GM15510 (cell line): ENCODE measurements around the gene SLC20A1.

ENCODE experiments used
- POLR2A ChIP-seq: IDR thresholded peaks from 3 replicates; pipeline ENCODE4 v1.6.1; 2011; ENCODE audit warnings: borderline replicate concordance; ENCODE audit not compliant: insufficient read length; ENCODE audit errors: extremely low read depth

Gene SLC20A1

DNA sequence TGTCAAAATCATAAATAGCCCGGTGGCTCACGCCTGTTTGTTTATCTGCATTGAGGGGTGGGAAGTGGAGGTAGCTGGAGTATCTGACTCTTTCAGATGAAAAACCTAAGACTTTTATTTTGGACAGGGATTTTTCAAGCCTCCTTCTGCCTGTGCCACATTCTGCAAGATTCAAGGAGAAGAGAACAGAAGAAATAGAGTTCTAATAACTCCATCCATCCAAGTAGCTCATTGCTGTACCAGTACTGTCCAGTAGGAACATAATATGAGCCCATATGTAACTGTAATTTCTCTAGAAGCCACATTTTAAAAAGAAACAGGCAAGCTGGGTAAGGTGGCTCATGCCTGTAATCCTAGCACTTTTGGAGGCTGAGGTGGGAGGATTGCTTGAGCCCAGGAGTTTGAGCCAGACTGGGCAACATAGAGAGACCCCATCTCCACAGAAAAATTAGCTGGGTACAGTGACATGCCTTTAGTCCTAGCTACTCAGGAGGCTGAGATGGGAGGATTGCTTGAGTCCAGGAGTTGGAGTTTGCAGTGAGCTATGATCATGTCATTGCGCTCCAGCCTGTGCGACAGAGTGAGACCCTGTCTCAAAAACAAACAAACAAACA lies 39.6 kb downstream of the SLC20A1 start:
- no peak for TF ChIP-seq POLR2A

DNA sequence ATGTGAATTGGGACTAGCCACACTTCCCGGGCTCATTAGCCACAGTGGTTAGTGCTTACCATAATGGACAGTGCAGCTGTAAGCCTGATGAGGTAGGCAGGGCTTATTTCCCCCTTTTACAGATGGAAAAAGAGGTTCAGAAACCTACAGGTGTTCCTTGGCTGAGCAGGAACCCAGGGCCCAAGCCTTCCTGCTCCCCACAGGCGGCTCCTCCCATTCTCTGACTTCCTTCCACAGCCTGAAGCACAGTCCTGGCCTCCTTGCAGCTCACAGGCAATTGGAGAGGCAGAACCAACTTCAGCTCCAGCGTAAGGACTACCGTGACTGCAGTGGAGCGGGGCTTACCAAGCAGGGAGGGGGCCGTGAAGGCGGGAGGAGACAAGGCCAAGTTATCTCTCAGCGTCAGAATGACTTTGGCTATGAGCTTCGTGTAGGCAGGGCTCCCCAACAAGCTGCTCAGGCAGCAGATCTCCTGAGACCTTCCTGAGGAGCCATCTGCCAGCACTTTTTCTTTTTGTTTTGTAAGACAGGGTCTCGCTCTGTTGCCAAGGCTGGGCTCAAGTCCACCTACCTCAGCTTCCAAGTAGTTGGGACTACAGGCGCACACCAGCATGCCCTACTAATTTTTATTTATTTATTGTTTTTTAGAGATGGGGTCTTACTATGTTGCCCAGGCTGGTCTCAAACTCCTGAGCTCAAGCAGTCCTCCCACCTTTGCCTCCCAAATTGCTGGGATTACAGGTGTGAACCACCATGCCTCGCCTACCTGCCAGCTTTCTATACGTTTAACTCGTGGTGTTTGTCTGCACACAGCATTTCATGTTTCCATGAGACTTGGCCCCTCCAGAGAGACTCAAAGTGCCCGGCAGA lies 40.8 kb downstream of the SLC20A1 start:
- no peak for TF ChIP-seq POLR2A

GRCh38 chr2:112687522-112687921 lies 41.8 kb downstream of the SLC20A1 start:
- no peak for TF ChIP-seq POLR2A

DNA sequence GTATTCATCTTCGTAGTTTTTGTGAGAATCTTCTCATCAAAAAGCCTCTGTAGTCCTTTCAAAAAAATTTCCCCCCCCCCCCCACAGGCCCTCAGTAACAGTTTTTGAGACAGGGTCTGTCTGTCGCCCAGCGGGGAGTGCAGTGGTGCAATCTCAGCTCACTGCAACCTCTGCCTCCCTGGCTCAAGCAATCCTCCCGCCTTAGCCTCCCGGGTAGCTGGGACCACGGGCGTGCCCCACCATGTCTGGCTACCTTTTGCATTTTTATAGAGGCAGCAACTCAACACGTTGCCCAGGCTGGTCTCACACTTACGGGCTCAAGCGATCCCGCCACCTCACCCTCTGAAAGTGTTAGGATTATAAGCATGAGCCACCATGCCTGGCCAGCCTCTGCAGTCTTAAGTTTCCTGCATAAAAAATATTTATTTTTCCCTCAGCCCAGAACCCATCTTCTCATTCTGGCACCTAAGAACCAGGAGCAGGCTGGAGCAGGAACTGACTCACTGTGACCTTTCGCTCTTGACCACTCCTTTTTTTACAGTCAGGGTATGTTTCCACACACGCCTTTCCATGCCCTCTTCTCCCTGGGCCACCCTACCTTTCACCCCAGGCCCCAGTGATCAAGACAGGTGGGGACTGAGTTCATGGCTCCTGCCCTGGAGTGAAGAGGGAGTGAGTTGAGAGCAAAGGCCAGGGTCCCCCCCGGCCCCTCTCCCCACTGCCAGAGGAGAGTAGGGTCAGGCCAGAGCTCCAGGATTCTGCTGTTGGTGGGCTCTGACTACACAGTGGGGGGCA lies 42.5 kb downstream of the SLC20A1 start:
- no peak for TF ChIP-seq POLR2A

DNA sequence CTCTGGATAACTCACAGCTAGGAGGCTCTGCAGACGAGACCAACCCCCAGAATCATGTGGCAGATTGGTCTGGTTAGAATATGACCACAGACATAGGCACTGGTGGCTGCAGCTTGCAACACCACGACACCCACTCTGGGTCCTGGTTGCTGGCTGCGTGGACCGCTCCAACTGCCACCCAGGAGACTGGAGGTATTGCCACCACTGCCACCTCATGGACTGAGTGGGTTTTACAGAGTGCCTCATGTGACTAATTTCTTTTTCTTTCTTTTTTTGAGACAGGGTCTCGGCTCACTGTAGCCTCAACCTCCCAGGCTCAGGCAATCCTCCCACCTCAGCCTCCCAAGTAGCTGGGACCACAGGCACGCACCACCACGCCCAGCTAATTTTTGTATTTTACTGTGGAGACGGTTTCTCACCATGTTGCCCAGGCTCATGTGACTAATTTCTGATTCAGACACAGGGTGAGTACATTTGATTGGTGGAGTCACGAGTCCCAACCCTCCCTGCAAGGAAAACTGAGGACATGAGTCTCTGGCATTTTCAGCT lies 45.2 kb downstream of the SLC20A1 start:
- TF ChIP-seq POLR2A: no peak

- no peak for TF ChIP-seq POLR2A
Measured at GRCh38 chr2:112691881-112692281, 46.1 kb downstream of the SLC20A1 start.

DNA sequence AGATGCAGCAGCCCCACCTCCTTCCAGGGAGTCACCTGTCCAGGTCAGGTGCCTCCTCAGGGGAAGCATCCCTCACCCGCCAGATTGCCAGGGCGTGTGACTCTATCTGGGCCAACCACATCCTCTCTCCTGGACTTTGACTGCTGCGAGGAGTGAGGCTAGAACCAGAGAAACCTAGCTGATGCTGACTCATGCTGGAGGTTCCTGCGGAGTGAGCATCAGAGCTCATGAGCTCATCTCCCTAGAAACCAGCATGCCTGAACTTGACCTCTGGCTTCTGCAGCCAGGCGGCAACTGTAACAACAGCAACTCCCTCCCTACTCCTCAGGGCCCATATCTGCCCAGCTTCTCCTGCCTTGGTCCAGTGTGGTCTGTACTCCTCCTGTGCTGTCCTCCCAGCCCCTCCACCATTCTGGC lies 46.8 kb downstream of the SLC20A1 start:
- TF ChIP-seq POLR2A: no peak

GRCh38 chr2:112692918-112693317 lies 47.2 kb downstream of the SLC20A1 start:
- TF ChIP-seq POLR2A: no peak

DNA sequence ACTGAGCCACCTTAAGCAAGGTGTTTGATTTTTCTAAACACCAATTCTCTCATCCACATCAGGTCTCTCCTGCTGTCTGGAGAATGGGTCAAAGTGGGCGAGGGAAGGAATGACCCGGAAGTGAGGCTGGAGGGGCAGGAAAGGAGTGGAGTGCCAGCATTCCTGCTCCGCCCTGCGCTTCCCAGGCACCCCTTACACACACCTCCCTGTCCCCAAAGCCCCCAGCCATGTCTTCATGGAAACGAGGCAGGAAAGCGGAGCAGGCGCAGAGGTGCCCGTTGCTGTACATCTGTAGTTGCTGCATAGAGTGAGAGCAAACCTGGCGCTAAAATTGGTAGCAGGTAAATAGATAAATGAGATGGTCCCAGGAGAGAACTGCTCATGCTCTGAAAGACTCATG lies 47.9 kb downstream of the SLC20A1 start:
- TF ChIP-seq POLR2A: no peak

GRCh38 chr2:112694182-112694581 lies 48.4 kb downstream of the SLC20A1 start:
- TF ChIP-seq POLR2A: no peak

GRCh38 chr2:112698834-112699515 lies 53.2 kb downstream of the SLC20A1 start:
- TF ChIP-seq POLR2A: no peak

DNA sequence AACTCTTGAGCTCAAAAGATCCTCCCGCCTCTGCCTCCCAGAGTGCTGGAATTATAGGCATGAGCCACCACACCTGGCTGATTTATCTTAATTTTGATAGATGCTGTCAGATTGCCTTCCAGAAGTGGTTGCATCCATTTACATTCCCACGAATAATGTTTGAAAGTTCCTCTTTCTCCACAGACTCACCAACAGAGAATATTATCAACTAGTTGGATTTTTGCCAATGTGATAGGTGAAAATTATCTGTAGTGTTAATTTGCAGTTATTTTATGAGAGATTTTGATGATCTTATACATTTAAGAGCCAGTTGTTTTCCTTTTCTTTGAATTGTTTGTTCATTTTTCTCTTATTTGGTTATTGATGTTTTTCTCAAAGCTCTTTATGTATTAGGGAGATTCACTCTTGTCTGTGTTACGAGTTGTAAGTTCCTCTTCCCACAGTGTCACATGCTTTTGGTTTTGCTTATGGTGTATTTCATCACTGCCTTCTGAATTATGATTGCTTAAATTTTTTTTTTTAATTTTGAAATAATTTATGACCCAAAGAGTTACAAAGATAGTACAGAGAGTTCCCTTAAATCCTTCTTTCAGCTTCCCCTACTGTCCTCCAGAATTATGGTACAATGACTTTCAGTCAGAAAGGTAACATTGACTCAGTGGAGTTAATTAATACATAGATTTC lies 54.4 kb downstream of the SLC20A1 start:
- no peak for TF ChIP-seq POLR2A

- TF ChIP-seq POLR2A: no peak
Measured at GRCh38 chr2:112701052-112701451, 55.3 kb downstream of the SLC20A1 start.

GRCh38 chr2:112703684-112704083 lies 57.9 kb downstream of the SLC20A1 start:
- TF ChIP-seq POLR2A: no peak
